Fibroblast of villous mesenchyme (primary cell): ENCODE results near the gene TPSG1. TPM values are rescaled to one million over a fixed set of nuclear protein-coding genes. Genes with fewer than 3 reads are reported as not detected.
"Not testable (repeated sequence)": the region's sequence is repeated elsewhere in the genome, so short reads cannot be mapped to it uniquely, and the experiment has no call there.

Source experiments
- DNase-seq: peaks from one replicate; pipeline ENCODE4 v3.0.0-alpha.2; 2010; ENCODE audit warnings: low read depth
- H3K4me3 ChIP-seq: 2 replicates; pipeline ENCODE4 v1.5.1; 2011; ENCODE audit warnings: low read depth, mild to moderate bottlenecking, low read length
- CTCF ChIP-seq: IDR thresholded peaks from 2 replicates; pipeline ENCODE4 v1.5.1; 2012; ENCODE audit warnings: low read depth, mild to moderate bottlenecking, low read length; ENCODE audit not compliant: insufficient read depth
- total RNA-seq: library from RNA; depleted of rRNA; stranded (reverse); fragments of >200 nt; gene quantifications from 2 replicates; pipeline ENCODE4 v1.2.3, GENCODE V29; 2012

The TPSG1 gene
- total RNA-seq, 1 donor: not detected

GRCh38 chr16:1253701-1254364 lies 28.8 kb upstream of the TPSG1 start:
- H3K4me3 ChIP-seq, DNase-seq: not testable (repeated sequence)

- H3K4me3 ChIP-seq, DNase-seq: not testable (repeated sequence)
Observed at GRCh38 chr16:1249031-1249755, 24.1 kb upstream of the TPSG1 start.

GRCh38 chr16:1247903-1248537 lies 23.0 kb upstream of the TPSG1 start:
- not testable (repeated sequence) for H3K4me3 ChIP-seq, DNase-seq

- DNase-seq: no peak
- no peak for TF ChIP-seq CTCF
- H3K4me3 ChIP-seq: no peak overlapping the region
Observed at GRCh38 chr16:1245452-1246020, 20.5 kb upstream of the TPSG1 start.

- DNase-seq: no peak
- no peak for TF ChIP-seq CTCF
- no peak overlapping the region for H3K4me3 ChIP-seq
Observed at GRCh38 chr16:1244881-1245280, 19.8 kb upstream of the TPSG1 start.

- not testable (repeated sequence) for H3K4me3 ChIP-seq, DNase-seq
Observed at GRCh38 chr16:1243907-1244850, 19.1 kb upstream of the TPSG1 start.

GRCh38 chr16:1243363-1243762 lies 18.3 kb upstream of the TPSG1 start:
- DNase-seq, H3K4me3 ChIP-seq: not testable (repeated sequence)

GRCh38 chr16:1241081-1241480 lies 16.0 kb upstream of the TPSG1 start:
- H3K4me3 ChIP-seq, DNase-seq: not testable (repeated sequence)

- H3K4me3 ChIP-seq, DNase-seq: not testable (repeated sequence)
Observed at GRCh38 chr16:1240436-1240835, 15.4 kb upstream of the TPSG1 start, which contains the start of gene TPSAB1. TPSAB1 (plus strand) TSS chr16:1240705; CDS start chr16:1240939, 234 bp downstream.

- H3K4me3 ChIP-seq, DNase-seq: not testable (repeated sequence)
Observed at GRCh38 chr16:1239575-1239974, 14.5 kb upstream of the TPSG1 start.

GRCh38 chr16:1238909-1239308 lies 13.8 kb upstream of the TPSG1 start:
- not testable (repeated sequence) for DNase-seq

More at GRCh38 chr16:1238909-1239308, 13.8 kb upstream of the TPSG1 start:
- not testable (repeated sequence) for H3K4me3 ChIP-seq
